K562 (cell line): Measurements from ENCODE around the gene TGFA.
A peak's percentile ranks its signal among the peaks of the same experiment; 100 is the strongest.

Experiments used
- BRCA1 ChIP-seq, 2 experiments: fragments of 450-650 bp in 1 of 2; sonication (generic) in 1 of 2; formaldehyde crosslinking in 1 of 2; IDR thresholded peaks; 2 replicates each; pipeline versions ENCODE4 v1.5.0 to v1.6.1; 2017 to 2020; ENCODE audit warnings: mild to moderate bottlenecking in 1 of 2, missing genetic modification reagents in 1 of 2
- EP300 ChIP-seq: IDR thresholded peaks from 2 replicates; pipeline ENCODE4 v1.6.1; 2012; ENCODE audit warnings: low read length, improper control_type of control experiment
- EZH2 ChIP-seq: IDR thresholded peaks from 2 replicates; pipeline ENCODE4 v1.6.1; 2012; ENCODE audit warnings: low read depth, mild to moderate bottlenecking, inconsistent platforms, low read length, borderline replicate concordance
- FOXA3 ChIP-seq, 2 experiments: fragments of 450-650 bp in 1 of 2; sonication (generic) in 1 of 2; formaldehyde crosslinking; IDR thresholded peaks in 1 of 2; conservative IDR thresholded peaks in 1 of 2; 2 replicates each; pipeline versions ENCODE4 v1.4.0 to v1.8.0; 2020 to 2022; ENCODE audit warnings: mild to moderate bottlenecking in 2 of 2, missing genetic modification reagents in 1 of 2
- YY1 ChIP-seq, 3 experiments: IDR thresholded peaks; 2 replicates each; pipeline ENCODE4 v1.6.1; 2011; ENCODE audit warnings: low read length in 2 of 3, mild to moderate bottlenecking in 2 of 3, moderate library complexity in 2 of 3, borderline replicate concordance in 1 of 3, control low read depth in 1 of 3, low read depth in 1 of 3; ENCODE audit not compliant: insufficient read depth in 3 of 3, insufficient replicate concordance in 2 of 3, control insufficient read depth in 1 of 3, insufficient read length in 1 of 3; ENCODE audit errors: extremely low read depth in 1 of 3
- TF ChIP-seq, protein P1 (sequence below): fragments of 250-450 bp; sonication (Bioruptor Pico); IDR thresholded peaks from 2 replicates; pipeline ENCODE4 v1.4.0; 2020; ENCODE audit warnings: mild to moderate bottlenecking, moderate library complexity
- TF ChIP-seq, protein P2 (sequence below): fragments of 450-650 bp; IDR thresholded peaks from 2 replicates; pipeline ENCODE4 v1.6.1; 2016; ENCODE audit warnings: mild to moderate bottlenecking
- TF ChIP-seq, protein P3 (sequence below): sonication (generic); formaldehyde crosslinking; IDR thresholded peaks from 2 replicates; pipeline ENCODE4 v1.8.1; 2022; ENCODE audit warnings: missing genetic modification reagents
- TF ChIP-seq, protein P4 (sequence below), 3 experiments: IDR thresholded peaks in 2 of 3; conservative IDR thresholded peaks in 1 of 3; 2 replicates each; pipeline ENCODE4 v1.5.1; 2011 to 2012; ENCODE audit warnings: low read length in 3 of 3, mild to moderate bottlenecking in 3 of 3, control low read depth in 2 of 3, improper control_type of control experiment in 1 of 3, inconsistent platforms in 1 of 3, low read depth in 1 of 3, mixed read lengths in 1 of 3, moderate library complexity in 1 of 3; ENCODE audit not compliant: insufficient read depth in 2 of 3
- TF ChIP-seq, protein P5 (sequence below): fragments of 450-650 bp; conservative IDR thresholded peaks from 2 replicates; pipeline ENCODE4 v1.6.1; 2016; ENCODE audit warnings: missing genetic modification characterization, low read depth, mild to moderate bottlenecking, control low read depth, missing compliant biosample characterization

DNA sequence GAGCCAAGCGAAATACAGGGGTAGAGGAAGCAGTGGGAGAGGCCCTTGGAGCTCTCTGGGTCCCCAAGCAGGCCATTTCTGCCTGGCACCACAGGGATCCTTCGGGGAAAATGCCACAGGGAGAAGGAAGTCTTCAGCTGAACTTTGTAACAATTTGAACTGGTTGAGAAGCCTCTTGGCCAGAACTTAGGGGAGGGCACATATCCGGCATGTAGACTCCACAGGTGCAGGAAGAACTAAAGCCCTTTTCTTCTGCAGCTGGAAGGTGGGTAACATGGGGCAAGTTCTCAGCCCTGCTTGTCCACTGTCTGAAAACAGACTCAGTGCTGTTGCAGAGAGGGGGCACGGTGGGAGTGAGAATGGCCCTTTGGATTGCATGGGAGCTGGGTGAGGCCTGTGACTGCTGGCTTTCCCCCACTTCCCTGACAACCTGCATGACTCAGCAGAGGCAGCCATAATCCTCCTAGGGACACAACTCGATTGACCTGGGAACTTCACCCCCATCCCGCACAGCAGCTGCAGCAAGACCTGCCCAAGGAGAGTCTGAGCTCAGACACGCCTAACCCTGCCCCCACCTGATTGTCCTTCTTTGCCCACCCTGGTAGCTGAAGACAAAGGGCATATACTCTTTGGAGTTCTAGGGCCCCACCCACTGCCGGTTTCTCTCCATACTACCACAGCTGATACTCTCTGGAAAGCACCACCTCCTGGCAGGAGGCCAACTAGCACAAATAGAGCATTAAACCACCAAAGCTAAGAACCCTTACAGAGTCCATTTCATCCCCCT, 150.2 kb downstream of the TGFA start:
- TF ChIP-seq BRCA1 (IDR thresholded peaks at IDR 0.05), result no peak
- no peak for TF ChIP-seq BRCA1 (CRISPR knock-in tag; IDR thresholded peaks at IDR 0.05)
- TF ChIP-seq EP300, result no peak
- no peak for TF ChIP-seq EZH2
- TF ChIP-seq, protein P1, sequence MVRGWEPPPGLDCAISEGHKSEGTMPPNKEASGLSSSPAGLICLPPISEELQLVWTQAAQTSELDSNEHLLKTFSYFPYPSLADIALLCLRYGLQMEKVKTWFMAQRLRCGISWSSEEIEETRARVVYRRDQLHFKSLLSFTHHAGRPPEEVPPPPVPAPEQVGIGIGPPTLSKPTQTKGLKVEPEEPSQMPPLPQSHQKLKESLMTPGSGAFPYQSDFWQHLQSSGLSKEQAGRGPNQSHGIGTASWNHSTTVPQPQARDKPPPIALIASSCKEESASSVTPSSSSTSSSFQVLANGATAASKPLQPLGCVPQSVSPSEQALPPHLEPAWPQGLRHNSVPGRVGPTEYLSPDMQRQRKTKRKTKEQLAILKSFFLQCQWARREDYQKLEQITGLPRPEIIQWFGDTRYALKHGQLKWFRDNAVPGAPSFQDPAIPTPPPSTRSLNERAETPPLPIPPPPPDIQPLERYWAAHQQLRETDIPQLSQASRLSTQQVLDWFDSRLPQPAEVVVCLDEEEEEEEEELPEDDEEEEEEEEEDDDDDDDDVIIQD, result no peak
- no peak for TF ChIP-seq FOXA3 (CRISPR knock-in tag; conservative IDR thresholded peaks at IDR 0.05 in 1 of 2, IDR thresholded peaks at IDR 0.05 in 1 of 2)
- TF ChIP-seq, protein P2, sequence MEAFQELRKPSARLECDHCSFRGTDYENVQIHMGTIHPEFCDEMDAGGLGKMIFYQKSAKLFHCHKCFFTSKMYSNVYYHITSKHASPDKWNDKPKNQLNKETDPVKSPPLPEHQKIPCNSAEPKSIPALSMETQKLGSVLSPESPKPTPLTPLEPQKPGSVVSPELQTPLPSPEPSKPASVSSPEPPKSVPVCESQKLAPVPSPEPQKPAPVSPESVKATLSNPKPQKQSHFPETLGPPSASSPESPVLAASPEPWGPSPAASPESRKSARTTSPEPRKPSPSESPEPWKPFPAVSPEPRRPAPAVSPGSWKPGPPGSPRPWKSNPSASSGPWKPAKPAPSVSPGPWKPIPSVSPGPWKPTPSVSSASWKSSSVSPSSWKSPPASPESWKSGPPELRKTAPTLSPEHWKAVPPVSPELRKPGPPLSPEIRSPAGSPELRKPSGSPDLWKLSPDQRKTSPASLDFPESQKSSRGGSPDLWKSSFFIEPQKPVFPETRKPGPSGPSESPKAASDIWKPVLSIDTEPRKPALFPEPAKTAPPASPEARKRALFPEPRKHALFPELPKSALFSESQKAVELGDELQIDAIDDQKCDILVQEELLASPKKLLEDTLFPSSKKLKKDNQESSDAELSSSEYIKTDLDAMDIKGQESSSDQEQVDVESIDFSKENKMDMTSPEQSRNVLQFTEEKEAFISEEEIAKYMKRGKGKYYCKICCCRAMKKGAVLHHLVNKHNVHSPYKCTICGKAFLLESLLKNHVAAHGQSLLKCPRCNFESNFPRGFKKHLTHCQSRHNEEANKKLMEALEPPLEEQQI, result no peak
- TF ChIP-seq, protein P3, sequence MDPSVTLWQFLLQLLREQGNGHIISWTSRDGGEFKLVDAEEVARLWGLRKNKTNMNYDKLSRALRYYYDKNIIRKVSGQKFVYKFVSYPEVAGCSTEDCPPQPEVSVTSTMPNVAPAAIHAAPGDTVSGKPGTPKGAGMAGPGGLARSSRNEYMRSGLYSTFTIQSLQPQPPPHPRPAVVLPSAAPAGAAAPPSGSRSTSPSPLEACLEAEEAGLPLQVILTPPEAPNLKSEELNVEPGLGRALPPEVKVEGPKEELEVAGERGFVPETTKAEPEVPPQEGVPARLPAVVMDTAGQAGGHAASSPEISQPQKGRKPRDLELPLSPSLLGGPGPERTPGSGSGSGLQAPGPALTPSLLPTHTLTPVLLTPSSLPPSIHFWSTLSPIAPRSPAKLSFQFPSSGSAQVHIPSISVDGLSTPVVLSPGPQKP (CRISPR knock-in tag), result no peak
- TF ChIP-seq, protein P4, sequence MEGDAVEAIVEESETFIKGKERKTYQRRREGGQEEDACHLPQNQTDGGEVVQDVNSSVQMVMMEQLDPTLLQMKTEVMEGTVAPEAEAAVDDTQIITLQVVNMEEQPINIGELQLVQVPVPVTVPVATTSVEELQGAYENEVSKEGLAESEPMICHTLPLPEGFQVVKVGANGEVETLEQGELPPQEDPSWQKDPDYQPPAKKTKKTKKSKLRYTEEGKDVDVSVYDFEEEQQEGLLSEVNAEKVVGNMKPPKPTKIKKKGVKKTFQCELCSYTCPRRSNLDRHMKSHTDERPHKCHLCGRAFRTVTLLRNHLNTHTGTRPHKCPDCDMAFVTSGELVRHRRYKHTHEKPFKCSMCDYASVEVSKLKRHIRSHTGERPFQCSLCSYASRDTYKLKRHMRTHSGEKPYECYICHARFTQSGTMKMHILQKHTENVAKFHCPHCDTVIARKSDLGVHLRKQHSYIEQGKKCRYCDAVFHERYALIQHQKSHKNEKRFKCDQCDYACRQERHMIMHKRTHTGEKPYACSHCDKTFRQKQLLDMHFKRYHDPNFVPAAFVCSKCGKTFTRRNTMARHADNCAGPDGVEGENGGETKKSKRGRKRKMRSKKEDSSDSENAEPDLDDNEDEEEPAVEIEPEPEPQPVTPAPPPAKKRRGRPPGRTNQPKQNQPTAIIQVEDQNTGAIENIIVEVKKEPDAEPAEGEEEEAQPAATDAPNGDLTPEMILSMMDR (IDR thresholded peaks at IDR 0.05 in 2 of 3, conservative IDR thresholded peaks at IDR 0.05 in 1 of 3; ENCODE audit: insufficient read depth in 2 of 3, low read depth in 1 of 3, low read length in 3 of 3), result no peak
- peak in 1 of 3 experiments; percentile 46 for TF ChIP-seq YY1 (IDR thresholded peaks at IDR 0.05; ENCODE audit: borderline replicate concordance in 1 of 3, control insufficient read depth in 1 of 3, extremely low read depth in 1 of 3, insufficient read depth in 3 of 3, insufficient read length in 1 of 3, insufficient replicate concordance in 2 of 3, low read depth in 1 of 3, low read length in 2 of 3)
- TF ChIP-seq, protein P5, sequence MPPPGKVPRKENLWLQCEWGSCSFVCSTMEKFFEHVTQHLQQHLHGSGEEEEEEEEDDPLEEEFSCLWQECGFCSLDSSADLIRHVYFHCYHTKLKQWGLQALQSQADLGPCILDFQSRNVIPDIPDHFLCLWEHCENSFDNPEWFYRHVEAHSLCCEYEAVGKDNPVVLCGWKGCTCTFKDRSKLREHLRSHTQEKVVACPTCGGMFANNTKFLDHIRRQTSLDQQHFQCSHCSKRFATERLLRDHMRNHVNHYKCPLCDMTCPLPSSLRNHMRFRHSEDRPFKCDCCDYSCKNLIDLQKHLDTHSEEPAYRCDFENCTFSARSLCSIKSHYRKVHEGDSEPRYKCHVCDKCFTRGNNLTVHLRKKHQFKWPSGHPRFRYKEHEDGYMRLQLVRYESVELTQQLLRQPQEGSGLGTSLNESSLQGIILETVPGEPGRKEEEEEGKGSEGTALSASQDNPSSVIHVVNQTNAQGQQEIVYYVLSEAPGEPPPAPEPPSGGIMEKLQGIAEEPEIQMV (tag), result no peak
